ENCODE data around the gene SH2B3.
"Not testable (repeated sequence)": the region's sequence is repeated elsewhere in the genome, so short reads cannot be mapped to it uniquely, and the experiment has no call there.

SH2B3 gene

DNA sequence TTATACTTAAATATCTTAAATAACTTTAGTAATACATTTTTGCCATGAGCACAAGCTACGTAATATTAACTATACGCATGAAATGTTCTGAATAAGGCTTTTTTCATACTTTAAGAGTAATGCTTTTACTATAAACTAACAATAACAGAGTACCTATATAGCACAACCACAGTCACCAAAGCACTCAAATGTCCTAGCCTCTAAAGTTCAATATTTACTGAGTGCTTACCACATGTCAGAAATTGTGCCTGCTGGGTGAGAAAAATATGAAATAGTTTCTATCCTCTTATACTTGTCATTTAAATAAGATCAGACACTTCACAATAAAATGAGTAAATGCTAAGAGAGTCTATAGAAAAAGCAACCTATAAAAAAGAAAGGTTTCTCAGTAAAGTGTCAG lies 83.1 kb downstream of the SH2B3 start:
- TF ChIP-seq, protein P1, sequence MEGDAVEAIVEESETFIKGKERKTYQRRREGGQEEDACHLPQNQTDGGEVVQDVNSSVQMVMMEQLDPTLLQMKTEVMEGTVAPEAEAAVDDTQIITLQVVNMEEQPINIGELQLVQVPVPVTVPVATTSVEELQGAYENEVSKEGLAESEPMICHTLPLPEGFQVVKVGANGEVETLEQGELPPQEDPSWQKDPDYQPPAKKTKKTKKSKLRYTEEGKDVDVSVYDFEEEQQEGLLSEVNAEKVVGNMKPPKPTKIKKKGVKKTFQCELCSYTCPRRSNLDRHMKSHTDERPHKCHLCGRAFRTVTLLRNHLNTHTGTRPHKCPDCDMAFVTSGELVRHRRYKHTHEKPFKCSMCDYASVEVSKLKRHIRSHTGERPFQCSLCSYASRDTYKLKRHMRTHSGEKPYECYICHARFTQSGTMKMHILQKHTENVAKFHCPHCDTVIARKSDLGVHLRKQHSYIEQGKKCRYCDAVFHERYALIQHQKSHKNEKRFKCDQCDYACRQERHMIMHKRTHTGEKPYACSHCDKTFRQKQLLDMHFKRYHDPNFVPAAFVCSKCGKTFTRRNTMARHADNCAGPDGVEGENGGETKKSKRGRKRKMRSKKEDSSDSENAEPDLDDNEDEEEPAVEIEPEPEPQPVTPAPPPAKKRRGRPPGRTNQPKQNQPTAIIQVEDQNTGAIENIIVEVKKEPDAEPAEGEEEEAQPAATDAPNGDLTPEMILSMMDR (IDR thresholded peaks at IDR 0.05; ENCODE audit: low read depth, low read length, missing control alignments), result no peak
- no peak overlapping the region for H3K4me3 ChIP-seq (ENCODE audit: low read depth, low read length)
- DNase-seq (ENCODE audit: low read depth), result no peak
- in situ Hi-C loops (cut with HindIII; ENCODE audit: low sequenced_read_pairs), result no loop called here

GRCh38 chr12:111492979-111493378 lies 87.3 kb downstream of the SH2B3 start:
- DNase-seq (ENCODE audit: low read depth); in situ Hi-C loops (cut with HindIII; ENCODE audit: low sequenced_read_pairs); H3K4me3 ChIP-seq (ENCODE audit: low read depth, low read length): not testable (repeated sequence)

DNA sequence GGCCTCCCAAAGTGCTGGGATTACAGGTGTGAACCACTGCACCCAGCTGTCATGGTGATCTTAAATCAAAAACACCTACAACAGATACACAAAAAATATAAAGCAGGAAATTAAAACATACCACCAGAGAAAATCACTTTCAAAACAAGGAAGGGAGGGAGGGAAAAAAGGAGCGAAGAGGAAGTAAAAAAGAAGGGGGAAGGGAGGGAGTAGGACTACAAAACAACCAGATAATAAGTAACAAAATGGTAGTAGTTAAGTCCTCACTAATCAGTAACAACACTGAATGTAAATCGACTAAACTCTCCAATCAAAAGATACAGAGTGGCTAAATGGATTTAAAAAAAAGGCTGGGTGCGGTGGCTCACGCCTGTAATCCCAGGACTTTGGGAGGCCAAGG lies 89.0 kb downstream of the SH2B3 start:
- H3K4me3 ChIP-seq (ENCODE audit: low read depth, low read length), result no peak overlapping the region
- in situ Hi-C loops (cut with HindIII; ENCODE audit: low sequenced_read_pairs), result no loop called here
- TF ChIP-seq, protein P1 (IDR thresholded peaks at IDR 0.05; ENCODE audit: low read depth, low read length, missing control alignments), result no peak
- DNase-seq (ENCODE audit: low read depth), result no peak
